Sigmoid colon (tissue), 3 donors: ENCODE results near the gene MYT1.

ENCODE experiments used
- CTCF ChIP-seq, 4 experiments: fragments of 450-650 bp in 3 of 4; fragments of 200-600 bp in 1 of 4; IDR thresholded peaks; one replicate each; pipeline ENCODE4 v1.5.1; 2016 to 2019; ENCODE audit warnings: antibody characterized with exemption in 4 of 4, mild to moderate bottlenecking in 3 of 4, moderate library complexity in 2 of 4
- POLR2A ChIP-seq, 2 donors: fragments of 450-650 bp; IDR thresholded peaks; one replicate each; pipeline ENCODE4 v1.6.1; 2016; ENCODE audit warnings: antibody characterized with exemption in 2 of 2, mild to moderate bottlenecking in 2 of 2, moderate library complexity in 2 of 2

- no peak for TF ChIP-seq CTCF (IDR thresholded peaks at IDR 0.05)
- no peak for TF ChIP-seq POLR2A (IDR thresholded peaks at IDR 0.05)
Measured at GRCh38 chr20:64152906-64153305, 11.3 kb upstream of the MYT1 start.
